Keratinocyte (primary cell): ENCODE measurements around the gene ADAMTS9. TPM values are rescaled to one million over a fixed set of nuclear protein-coding genes. Genes with fewer than 3 reads are reported as not detected.

Source experiments
- DNase-seq: peaks from one replicate; pipeline ENCODE4 v3.0.0-alpha.2; 2011; ENCODE audit warnings: low read depth, missing footprints, low spot score
- FAIRE-seq: peaks from 2 replicates; lab custom pipeline; 2011; peaks lifted over from hg19 to GRCh38; lab: Jason Lieb, UNC
- H2AFZ ChIP-seq: 2 replicates; pipeline ENCODE4 v1.6.0; 2012; ENCODE audit warnings: low read length, control low read depth, inconsistent platforms; ENCODE audit not compliant: control insufficient read depth
- H3K27ac ChIP-seq: 2 replicates; pipeline ENCODE4 v1.5.1; 2011; ENCODE audit warnings: low read length; ENCODE audit not compliant: control insufficient read depth, insufficient read depth
- H3K27me3 ChIP-seq: 3 replicates; pipeline ENCODE4 v1.6.0; 2011; ENCODE audit warnings: low read length; ENCODE audit not compliant: control insufficient read depth, insufficient read depth; ENCODE audit errors: extremely low read depth
- H3K36me3 ChIP-seq, 2 experiments: 2 replicates in 1 of 2; 3 replicates in 1 of 2; pipeline ENCODE4 v1.5.1; 2011; ENCODE audit warnings: low read length in 2 of 2, mild to moderate bottlenecking in 1 of 2; ENCODE audit not compliant: control insufficient read depth in 2 of 2, insufficient read depth in 2 of 2; ENCODE audit errors: extremely low read depth in 1 of 2
- H3K4me1 ChIP-seq: 3 replicates; pipeline ENCODE4 v1.5.1; 2011; ENCODE audit warnings: low read length; ENCODE audit not compliant: control insufficient read depth, insufficient read depth; ENCODE audit errors: extremely low read depth
- H3K4me2 ChIP-seq: 3 replicates; pipeline ENCODE4 v1.6.0; 2011; ENCODE audit warnings: low read depth, low read length; ENCODE audit not compliant: control insufficient read depth, insufficient read depth; ENCODE audit errors: extremely low read depth
- H3K4me3 ChIP-seq, 3 experiments: fragments of 200-600 bp in 1 of 3; sonication (generic) in 1 of 3; 2 replicates in 2 of 3; 3 replicates in 1 of 3; pipeline ENCODE4 v1.5.1; 2011 to 2016; ENCODE audit warnings: low read length in 3 of 3, mild to moderate bottlenecking in 3 of 3, control low read depth in 2 of 3, inconsistent platforms in 1 of 3, low read depth in 1 of 3, mixed read lengths in 1 of 3, mixed run types in 1 of 3, moderate library complexity in 1 of 3; ENCODE audit not compliant: control insufficient read depth in 2 of 3, insufficient read depth in 2 of 3; ENCODE audit errors: extremely low read depth in 1 of 3
- H3K79me2 ChIP-seq: 2 replicates; pipeline ENCODE4 v1.6.0; 2012; ENCODE audit warnings: low read length; ENCODE audit not compliant: control insufficient read depth, insufficient read depth
- H3K9ac ChIP-seq: 3 replicates; pipeline ENCODE4 v1.6.0; 2011; ENCODE audit warnings: low read length; ENCODE audit not compliant: control insufficient read depth, insufficient read depth; ENCODE audit errors: extremely low read depth
- H3K9me1 ChIP-seq: 3 replicates; pipeline ENCODE4 v1.6.0; 2011; ENCODE audit warnings: low read length; ENCODE audit not compliant: control insufficient read depth, insufficient read depth; ENCODE audit errors: extremely low read depth
- H3K9me3 ChIP-seq: 2 replicates; pipeline ENCODE4 v1.5.1; 2012; ENCODE audit warnings: low read depth, low read length; ENCODE audit not compliant: control insufficient read depth
- H4K20me1 ChIP-seq: 3 replicates; pipeline ENCODE4 v1.6.0; 2011; ENCODE audit warnings: low read length; ENCODE audit not compliant: control insufficient read depth, insufficient read depth; ENCODE audit errors: extremely low read depth
- CTCF ChIP-seq, 3 experiments: IDR thresholded peaks in 1 of 3; conservative IDR thresholded peaks in 1 of 3; optimal IDR thresholded peaks in 1 of 3; 2 replicates in 2 of 3; 3 replicates in 1 of 3; pipeline versions ENCODE3 to v1.5.1; 2011; ENCODE audit warnings: low read length in 3 of 3, mild to moderate bottlenecking in 3 of 3, moderate library complexity in 2 of 3, control low read depth in 1 of 3, inconsistent platforms in 1 of 3; ENCODE audit not compliant: insufficient read depth in 2 of 3; ENCODE audit errors: extremely low read depth in 1 of 3
- EZH2 ChIP-seq: IDR thresholded peaks from one replicate; pipeline ENCODE4 v1.6.1; 2012; ENCODE audit warnings: inconsistent platforms, mild to moderate bottlenecking, low read length, moderate library complexity
- dilution Hi-C: fragments of 300-500 bp; cut with MboI; formaldehyde crosslinking; loops from one replicate; pipeline ENCODE4 v1.7.0; 2020; ENCODE audit warnings: low sequenced_read_pairs; ENCODE audit not compliant: extremely low pct_ligation_motif_present
- polyA plus RNA-seq, 5 experiments: library from polyadenylated mRNA; depleted of rRNA in 3 of 5; stranded (reverse) in 3 of 5; stranded (forward) in 1 of 5; unstranded in 1 of 5; fragments of >200 nt; gene quantifications; 1 replicate in 1 of 5; 2 replicates in 3 of 5; 3 replicates in 1 of 5; pipeline versions ENCODE4 v1.2.1 to v1.2.3, GENCODE V29; 2011 to 2012; ENCODE audit warnings: missing spikeins in 2 of 5, low read depth in 1 of 5, low replicate concordance in 1 of 5

The ADAMTS9 gene
- polyA plus RNA-seq, 1 donor (not counting 4 experiments of a cell fraction or from before 2014, with no cell fraction given) = 0.43 TPM

- Histone ChIP-seq H3K9ac (no peak overlapping the region), H3K4me2 (no peak overlapping the region), H3K36me3 (no peaks in the 10 kb centered on the region), H3K9me3 (no peaks in the 10 kb centered on the region), H3K9me1 (no peaks in the 10 kb centered on the region), H3K27ac (no peak overlapping the region), H3K27me3 (no peaks in the 10 kb centered on the region), H4K20me1 (no peaks in the 10 kb centered on the region), H3K4me1 (no peaks in the 10 kb centered on the region), H3K4me3 (no peak overlapping the region), H3K79me2 (no peaks in the 10 kb centered on the region), H2AFZ (no peak overlapping the region)
- TF ChIP-seq EZH2 (no peak), CTCF (optimal IDR thresholded peaks at IDR 0.05 in 1 of 3, IDR thresholded peaks at IDR 0.05 in 1 of 3, conservative IDR thresholded peaks at IDR 0.05 in 1 of 3; ENCODE audit: extremely low read depth in 1 of 3, insufficient read depth in 2 of 3, low read length in 3 of 3) (no peak)
- DNase-seq (no peak), FAIRE-seq (no peak)
- dilution Hi-C loops = no loop called here
These were observed 181.5 kb downstream of the ADAMTS9 start for GRCh38 chr3:64506255-64506654.

DNA sequence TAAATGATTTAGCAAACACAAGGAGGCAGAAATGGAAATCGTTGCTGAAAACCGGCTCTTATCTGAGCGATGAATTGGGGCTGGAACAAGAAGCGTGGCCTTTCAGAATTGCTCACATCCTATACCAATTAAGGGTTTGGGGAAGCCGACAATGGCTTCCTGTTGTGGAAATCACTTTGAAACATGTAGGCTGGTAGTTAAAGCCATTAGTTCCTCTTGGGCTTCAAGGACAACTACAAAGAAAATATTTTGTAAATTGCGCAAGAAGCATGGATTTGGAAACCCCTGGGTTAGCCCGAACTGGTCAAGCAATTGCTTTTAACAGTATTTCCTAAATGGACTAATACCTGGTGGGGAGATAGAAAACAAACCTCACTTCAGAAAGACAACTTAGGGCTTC is 182.4 kb downstream of the ADAMTS9 start:
- no peaks in the 10 kb centered on the region for H3K27me3 ChIP-seq
- H3K27ac ChIP-seq = no peak overlapping the region
- H2AFZ ChIP-seq = no peak overlapping the region
- H3K4me3 ChIP-seq = no peak overlapping the region
- H3K36me3 ChIP-seq = no peaks in the 10 kb centered on the region
- H3K4me2 ChIP-seq = no peak overlapping the region
- no peaks in the 10 kb centered on the region for H4K20me1 ChIP-seq
- H3K4me1 ChIP-seq = no peaks in the 10 kb centered on the region
- DNase-seq (no peak), FAIRE-seq (no peak)
- no peaks in the 10 kb centered on the region for H3K9me3 ChIP-seq
- H3K9ac ChIP-seq = no peak overlapping the region
- dilution Hi-C loops = no loop called here
- no peaks in the 10 kb centered on the region for H3K79me2 ChIP-seq
- no peaks in the 10 kb centered on the region for H3K9me1 ChIP-seq
- TF ChIP-seq CTCF (optimal IDR thresholded peaks at IDR 0.05 in 1 of 3, IDR thresholded peaks at IDR 0.05 in 1 of 3, conservative IDR thresholded peaks at IDR 0.05 in 1 of 3; ENCODE audit: extremely low read depth in 1 of 3, insufficient read depth in 2 of 3, low read length in 3 of 3) (no peak), EZH2 (no peak)
